Aorta (tissue), 5 donors: ENCODE data around the gene ICE1. TPM values are rescaled to one million over a fixed set of nuclear protein-coding genes. Genes with fewer than 3 reads are reported as not detected.
"Not testable (repeated sequence)": the region's sequence is repeated elsewhere in the genome, so short reads cannot be mapped to it uniquely, and the experiment has no call there.

Experiments used
- ATAC-seq: fragments of 200-7000 bp; cut with Tn5 transposase; one replicate; pipeline ENCODE4 v1.9.1; 2022; ENCODE audit warnings: moderate library complexity; ENCODE audit not compliant: low FRiP score
- DNase-seq, 2 donors: peaks; one replicate each; pipeline ENCODE4 v3.0.0-alpha.2; 2020
- H3K27ac ChIP-seq, 2 donors: one replicate each; pipeline ENCODE4 v1.5.1; 2013; ENCODE audit warnings: low read length in 2 of 2, mild to moderate bottlenecking in 2 of 2, moderate library complexity in 2 of 2, control low read depth in 1 of 2, inconsistent platforms in 1 of 2, low read depth in 1 of 2
- H3K27me3 ChIP-seq, 2 donors: one replicate each; pipeline ENCODE4 v1.6.1; 2013; ENCODE audit warnings: control low read depth in 1 of 2, low read length in 1 of 2, mild to moderate bottlenecking in 1 of 2, moderate library complexity in 1 of 2; ENCODE audit not compliant: insufficient read depth in 2 of 2, control insufficient read depth in 1 of 2
- H3K36me3 ChIP-seq, 2 donors: one replicate each; pipeline ENCODE4 v1.6.1; 2013; ENCODE audit warnings: control low read depth in 1 of 2, low read length in 1 of 2, mild to moderate bottlenecking in 1 of 2; ENCODE audit not compliant: insufficient read depth in 2 of 2, control insufficient read depth in 1 of 2
- H3K4me1 ChIP-seq, 2 donors: one replicate each; pipeline ENCODE4 v1.6.1; 2013; ENCODE audit warnings: low read length in 2 of 2, control low read depth in 1 of 2, mild to moderate bottlenecking in 1 of 2, moderate library complexity in 1 of 2; ENCODE audit not compliant: insufficient read depth in 2 of 2, control insufficient read depth in 1 of 2
- H3K4me3 ChIP-seq, 2 donors: one replicate each; pipeline ENCODE4 v1.5.1; 2013; ENCODE audit warnings: low read length in 2 of 2, control low read depth in 1 of 2, mild to moderate bottlenecking in 1 of 2
- H3K9me3 ChIP-seq: one replicate; pipeline ENCODE4 v1.6.1; 2013; ENCODE audit warnings: mild to moderate bottlenecking, low read length; ENCODE audit not compliant: control insufficient read depth
- WGBS, 2 donors: extraction: QIAGEN DNeasy Blood & Tissue Kit; methylation state at CpG; one replicate each; pipeline ENCODE4 v1.1.7; 2013; 5-methylcytosine and 5-hydroxymethylcytosine counted together
- intact Hi-C, 2 donors: fragments of 100-400 bp; cut with DNase I; formaldehyde crosslinking; loops; one replicate each; pipeline versions ENCODE4 v1.14.2 to v1.15.0; 2022
- polyA plus RNA-seq, 2 donors: library from polyadenylated mRNA; stranded (reverse); fragments of 200-250 nt; gene quantifications; one replicate each; pipeline ENCODE4 v1.2.3, GENCODE V29; 2013
- total RNA-seq, 2 donors: library from RNA; stranded (reverse); fragmentation: NEBNext Ultra II Directional; extraction: Animal tissue kit (Norgen Biotek cat#: 25700); gene quantifications; one replicate each; pipeline ENCODE4 v1.2.1, GENCODE V29; 2021
- donor health status: healthy with polysubstance abuse.
- donor health status: Bipolar disorder and iron deficiency.
- donor health status: DM: no; HTN: no; CAD: no.
- donor health status: DM: no; HTN: no; CAD: no.
- donor health status: DM: yes; HTN: yes; CAD: no.

Gene ICE1
- total and polyA plus RNA-seq, 4 donors, result 3.8 to 35.0 (median 18.4) TPM

- H3K27ac ChIP-seq, DNase-seq, H3K4me3 ChIP-seq, H3K4me1 ChIP-seq, H3K9me3 ChIP-seq, H3K36me3 ChIP-seq, intact Hi-C loops, H3K27me3 ChIP-seq, ATAC-seq: not testable (repeated sequence)
- 64 to 92% methylated on average over 5 of the region's 5 CpGs for WGBS, 2 donors
These were observed 8.6 kb upstream of the ICE1 start for GRCh38 chr5:5413856-5414255.

DNA sequence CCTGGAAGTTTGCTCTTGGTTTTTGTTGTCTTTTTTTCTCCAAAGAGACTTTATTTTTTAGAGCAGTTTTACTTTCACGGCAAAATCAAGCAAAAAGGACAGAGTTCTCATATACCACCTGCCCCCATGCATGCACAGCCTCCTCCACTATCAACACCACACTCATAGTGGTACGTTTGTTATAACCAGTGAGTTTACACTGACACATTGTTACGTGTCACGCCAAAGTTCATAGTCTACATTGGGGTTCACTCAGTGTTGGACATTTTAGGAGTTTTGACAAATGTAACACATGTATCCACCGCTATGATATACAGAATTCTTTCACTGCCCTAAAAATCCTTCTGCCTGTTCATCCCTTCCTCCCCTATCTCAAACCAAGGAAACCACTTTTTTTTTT lies 7.5 kb upstream of the ICE1 start:
- Histone ChIP-seq H3K27me3 (no peaks in the 10 kb centered on the region), H3K27ac (no peak overlapping the region), H3K4me1 (no peaks in the 10 kb centered on the region), H3K4me3 (no peak overlapping the region), H3K9me3 (no peaks in the 10 kb centered on the region), H3K36me3 (no peaks in the 10 kb centered on the region)
- DNase-seq (no peak), ATAC-seq (no peak)
- intact Hi-C loops, result loop anchor here in 1 of 2 donors (5.0 kb wide), 1 partner anchor 538 kb away; no protein-coding TSS in a partner anchor
- WGBS, 2 donors, result 86 to 87% methylated on average over 5 of the region's 5 CpGs

- Histone ChIP-seq H3K27ac (no peak overlapping the region), H3K27me3 (no peaks in the 10 kb centered on the region), H3K4me1 (no peaks in the 10 kb centered on the region), H3K9me3 (no peaks in the 10 kb centered on the region), H3K36me3 (no peaks in the 10 kb centered on the region), H3K4me3 (no peak overlapping the region)
- no peak for DNase-seq
- ATAC-seq, result no peak
- WGBS, 2 donors, result 52 to 62% methylated on average over 2 of the region's 2 CpGs
- intact Hi-C loops, result loop anchor here in 1 of 2 donors (5.0 kb wide), 1 partner anchor 539 kb away; no protein-coding TSS in a partner anchor
These were observed 5.7 kb upstream of the ICE1 start for GRCh38 chr5:5416733-5417132.

- Histone ChIP-seq H3K27me3 (no peaks in the 10 kb centered on the region), H3K36me3 (no peaks in the 10 kb centered on the region), H3K4me1 (no peaks in the 10 kb centered on the region), H3K9me3 (no peaks in the 10 kb centered on the region), H3K27ac (no peak overlapping the region), H3K4me3 (no peak overlapping the region)
- no peak for DNase-seq
- intact Hi-C loops, result loop anchor here (2.0 to 5.0 kb wide), 2 partner anchors 277 to 541 kb away; partner anchors contain the start of gene ADAMTS16 (in 2 of the 2)
- WGBS, 2 donors, result 78 to 79% methylated on average over 3 of the region's 3 CpGs
- no peak for ATAC-seq
These were observed 4.5 kb upstream of the ICE1 start for GRCh38 chr5:5418006-5418405.

DNA sequence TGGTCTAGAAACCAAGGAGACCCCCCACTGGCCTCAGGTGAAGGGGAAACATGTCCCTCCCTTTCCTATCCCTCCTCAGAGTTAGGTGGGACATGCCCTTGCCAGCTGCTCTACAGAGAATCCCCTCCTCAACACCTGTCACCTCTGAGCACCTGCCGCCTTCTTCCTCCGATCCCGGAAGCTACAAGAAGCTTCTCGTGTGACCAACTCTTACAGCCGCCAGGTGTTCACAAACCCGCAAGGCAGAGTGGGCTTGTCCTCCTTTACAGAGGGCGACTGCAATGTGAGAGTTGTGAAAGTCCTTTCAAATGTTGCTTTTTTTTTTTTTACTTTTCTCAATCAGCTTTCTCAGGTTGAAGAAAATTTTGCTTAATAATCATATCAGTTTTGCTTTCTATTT lies 3.7 kb upstream of the ICE1 start:
- H3K27me3 ChIP-seq, result no peaks in the 10 kb centered on the region
- no peaks in the 10 kb centered on the region for H3K36me3 ChIP-seq
- intact Hi-C loops, result loop anchor here (2.0 to 5.0 kb wide), 2 partner anchors 278 to 541 kb away; partner anchors contain the start of gene ADAMTS16 (in 2 of the 2)
- no peak overlapping the region for H3K4me3 ChIP-seq
- DNase-seq, result no peak
- no peaks in the 10 kb centered on the region for H3K9me3 ChIP-seq
- H3K27ac ChIP-seq, result no peak overlapping the region
- peaks cover 0 to 3% of the 10 kb centered on the region in 2 donors for H3K4me1 ChIP-seq
- ATAC-seq, result no peak
- 90 to 92% methylated on average over 7 of the region's 7 CpGs for WGBS, 2 donors

- intact Hi-C loops, result loop anchor here (2.0 to 10.0 kb wide), 5 partner anchors 235 to 1295 kb away; partner anchors contain the start of genes ADAMTS16 (in 2 of the 2) and TENT4A (in 1 of the 2)
- no peak overlapping the region for H3K27ac ChIP-seq
- H3K4me1 ChIP-seq, result peaks cover 1 to 7% of the 10 kb centered on the region in 2 donors
- H3K4me3 ChIP-seq, result no peak overlapping the region
- no peaks in the 10 kb centered on the region for H3K9me3 ChIP-seq
- ATAC-seq (no peak), DNase-seq (no peak)
- H3K27me3 ChIP-seq, result no peaks in the 10 kb centered on the region
- WGBS, 2 donors, result 14 to 15% methylated on average over 11 of the region's 11 CpGs
- no peaks in the 10 kb centered on the region for H3K36me3 ChIP-seq
These were observed 2.9 kb upstream of the ICE1 start for GRCh38 chr5:5419291-5420210.

DNA sequence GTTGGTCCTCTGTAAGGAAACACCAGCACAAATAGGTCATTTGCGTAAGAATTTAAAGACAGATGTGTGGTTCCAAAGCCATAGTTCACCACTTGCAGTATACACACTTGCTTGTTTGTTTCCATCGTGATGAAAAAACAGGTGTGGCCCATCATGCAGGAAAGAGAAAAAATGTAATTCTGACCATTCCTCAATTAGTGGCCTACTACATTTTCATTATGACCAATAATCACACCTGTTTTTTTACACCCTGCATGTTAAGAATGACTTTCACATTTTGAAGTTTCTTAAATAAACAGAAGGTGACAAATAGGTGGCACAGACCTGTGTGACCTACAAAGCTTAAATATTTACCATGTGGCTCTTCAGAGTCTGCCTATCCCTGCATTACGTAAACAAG lies 2.2 kb upstream of the ICE1 start:
- H3K27me3 ChIP-seq, result no peaks in the 10 kb centered on the region
- peaks cover 1 to 7% of the 10 kb centered on the region in 2 donors for H3K4me1 ChIP-seq
- DNase-seq (no peak), ATAC-seq (no peak)
- no peaks in the 10 kb centered on the region for H3K36me3 ChIP-seq
- H3K27ac ChIP-seq, result no peak overlapping the region
- H3K4me3 ChIP-seq, result no peak overlapping the region
- no peaks in the 10 kb centered on the region for H3K9me3 ChIP-seq
- intact Hi-C loops, result loop anchor here (10.0 kb wide), 3 partner anchors 235 to 1295 kb away; partner anchors contain the start of gene TENT4A (in 1 of the 2)
- WGBS, 2 donors, result 86 to 88% methylated on average over 3 of the region's 3 CpGs

- no peaks in the 10 kb centered on the region for H3K36me3 ChIP-seq
- DNase-seq (no peak), ATAC-seq (no peak)
- H3K9me3 ChIP-seq, result no peaks in the 10 kb centered on the region
- intact Hi-C loops, result loop anchor here (10.0 kb wide), 3 partner anchors 233 to 1293 kb away; partner anchors contain the start of gene TENT4A (in 1 of the 2)
- peaks cover 1 to 7% of the 10 kb centered on the region in 2 donors for H3K4me1 ChIP-seq
- no peaks in the 10 kb centered on the region for H3K27me3 ChIP-seq
- H3K27ac ChIP-seq, result peak overlapping the region in 1 of 2 donors; percentile 60
- peak overlapping the region; percentile 2 to 53 for H3K4me3 ChIP-seq
- 14% methylated on average over 24 of the region's 24 CpGs for WGBS, 2 donors
These were observed 1.1 kb upstream of the ICE1 start for GRCh38 chr5:5421149-5421960.
